ENCODE measurements around the gene PPP4R2.

DNA sequence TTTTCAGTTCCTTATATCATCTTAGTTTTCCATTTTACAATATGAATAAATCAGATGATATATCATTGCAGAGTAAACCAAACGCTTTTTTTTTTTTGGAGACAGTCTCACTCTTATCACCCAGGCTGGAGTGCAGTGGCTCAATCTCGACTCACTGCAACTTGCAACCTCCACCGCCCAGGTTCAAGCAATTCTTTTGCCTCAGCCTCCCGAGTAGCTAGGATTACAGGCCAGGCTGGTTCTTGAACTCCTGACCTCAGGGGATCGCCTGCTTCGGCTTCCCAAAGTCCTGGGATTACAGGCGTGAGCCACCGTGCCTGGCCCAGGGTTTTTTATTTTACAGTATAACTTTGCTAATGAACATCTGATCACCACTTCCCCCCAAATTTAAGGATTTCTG is 59.0 kb downstream of the PPP4R2 start:
- TF ChIP-seq, protein P1, sequence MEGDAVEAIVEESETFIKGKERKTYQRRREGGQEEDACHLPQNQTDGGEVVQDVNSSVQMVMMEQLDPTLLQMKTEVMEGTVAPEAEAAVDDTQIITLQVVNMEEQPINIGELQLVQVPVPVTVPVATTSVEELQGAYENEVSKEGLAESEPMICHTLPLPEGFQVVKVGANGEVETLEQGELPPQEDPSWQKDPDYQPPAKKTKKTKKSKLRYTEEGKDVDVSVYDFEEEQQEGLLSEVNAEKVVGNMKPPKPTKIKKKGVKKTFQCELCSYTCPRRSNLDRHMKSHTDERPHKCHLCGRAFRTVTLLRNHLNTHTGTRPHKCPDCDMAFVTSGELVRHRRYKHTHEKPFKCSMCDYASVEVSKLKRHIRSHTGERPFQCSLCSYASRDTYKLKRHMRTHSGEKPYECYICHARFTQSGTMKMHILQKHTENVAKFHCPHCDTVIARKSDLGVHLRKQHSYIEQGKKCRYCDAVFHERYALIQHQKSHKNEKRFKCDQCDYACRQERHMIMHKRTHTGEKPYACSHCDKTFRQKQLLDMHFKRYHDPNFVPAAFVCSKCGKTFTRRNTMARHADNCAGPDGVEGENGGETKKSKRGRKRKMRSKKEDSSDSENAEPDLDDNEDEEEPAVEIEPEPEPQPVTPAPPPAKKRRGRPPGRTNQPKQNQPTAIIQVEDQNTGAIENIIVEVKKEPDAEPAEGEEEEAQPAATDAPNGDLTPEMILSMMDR (IDR thresholded peaks at IDR 0.05) = no peak
- TF ChIP-seq POLR2A (IDR thresholded peaks at IDR 0.05) (no peak), EP300 (IDR thresholded peaks at IDR 0.05) (no peak)

Data from tibial nerve (tissue), 4 donors.